ENCODE results near the gene NHEJ1. TPM values are rescaled to one million over a fixed set of nuclear protein-coding genes. Genes with fewer than 3 reads are reported as not detected.
A peak's percentile ranks its signal among the peaks of the same experiment; 100 is the strongest.

The NHEJ1 gene
- total and polyA plus RNA-seq, 12 donors = 3.8 to 12.0 (median 7.1) TPM

DNA sequence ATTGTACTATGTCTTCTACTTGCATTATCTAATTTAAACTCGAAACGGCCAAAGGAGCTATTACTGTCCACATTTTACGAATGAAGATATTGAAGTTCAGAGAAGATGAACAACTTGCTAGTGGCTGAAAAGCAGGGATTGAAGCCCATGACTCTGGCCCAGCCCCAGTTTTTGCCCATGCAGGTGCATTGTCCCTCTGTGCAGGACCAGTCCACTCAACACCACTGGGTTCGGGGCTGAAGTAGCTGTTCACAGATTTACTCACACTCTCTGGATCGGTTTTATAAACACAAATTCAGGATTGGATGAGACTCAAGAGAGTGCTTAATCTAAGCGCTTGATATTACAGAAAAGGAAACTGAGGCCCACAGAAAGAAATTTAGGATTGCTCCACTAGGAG is 98.5 kb downstream of the NHEJ1 start:
- peaks cover 33 to 75% (median 68%) of the 10 kb centered on the region in 7 donors for H3K27me3 ChIP-seq
- 64 to 68% methylated on average over 6 of the region's 6 CpGs for WGBS, 2 donors

DNA sequence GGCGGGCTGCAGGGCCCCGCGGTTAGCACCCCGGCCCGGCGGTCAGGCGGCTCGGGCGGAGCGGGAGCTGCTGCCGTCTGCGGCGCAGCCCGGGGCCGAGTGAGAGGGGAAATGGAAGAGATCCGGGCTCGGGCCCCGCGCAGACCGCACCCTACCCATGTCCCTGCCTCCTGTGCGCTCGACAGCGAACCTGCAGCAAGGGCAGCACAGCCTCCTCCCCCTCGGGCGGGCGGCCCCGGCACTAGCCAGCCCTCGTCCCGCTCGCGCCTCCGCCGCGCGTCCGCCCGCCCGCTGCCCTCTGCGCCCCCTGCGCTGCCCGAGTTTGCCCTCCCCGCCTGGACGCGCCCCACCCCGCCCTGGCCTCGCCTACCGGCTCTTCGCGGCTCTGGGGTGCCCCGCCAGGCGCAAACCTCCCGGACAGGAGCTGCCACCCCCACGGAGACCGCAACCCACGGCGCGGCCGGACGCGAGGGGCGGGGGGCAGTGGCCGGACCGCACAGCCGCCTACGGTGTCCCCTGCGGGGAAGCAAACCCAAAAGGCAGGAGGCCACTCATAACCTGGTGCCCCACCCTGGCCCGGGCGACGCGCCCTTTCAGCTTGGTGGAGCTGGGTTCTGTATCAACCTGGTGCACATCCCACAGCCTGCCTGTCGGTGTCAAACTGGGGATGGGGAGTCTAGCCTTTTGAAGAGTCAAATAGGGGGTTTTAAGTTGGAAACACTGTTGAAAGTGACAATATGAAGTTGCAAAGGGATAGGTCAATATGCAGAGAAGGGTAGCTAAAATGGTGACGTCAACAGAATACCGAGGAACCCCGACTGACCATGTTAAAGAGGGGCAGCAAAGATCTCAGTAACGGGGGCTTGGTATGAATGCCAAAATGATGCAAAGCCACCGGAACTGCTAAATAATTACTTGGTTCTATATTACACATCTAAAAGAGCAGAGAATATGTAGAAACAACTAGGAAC is 99.5 kb downstream of the NHEJ1 start, which contains the start of gene IHH:
Gene IHH, minus strand, starts transcription at position 101 of the 971 bp plus-strand sequence. CDS start 454 bp downstream, outside the sequence.
- DNase-seq (no peak), ATAC-seq (no peak)
- Histone ChIP-seq H3K9me3 (no peaks in the 10 kb centered on the region), H3K4me1 (peaks cover 27 to 40% (median 37%) of the 10 kb centered on the region in 9 donors), H3K27me3 (peaks cover 39 to 85% (median 77%) of the 10 kb centered on the region in 7 donors), H3K36me3 (no peaks in the 10 kb centered on the region), H3K27ac (no peak within 1 kb of the TSS), H3K4me3 (peak within 1 kb of the TSS in 9 of 10 donors; percentile 13 to 43 (median 28))
- TF ChIP-seq, protein P1, sequence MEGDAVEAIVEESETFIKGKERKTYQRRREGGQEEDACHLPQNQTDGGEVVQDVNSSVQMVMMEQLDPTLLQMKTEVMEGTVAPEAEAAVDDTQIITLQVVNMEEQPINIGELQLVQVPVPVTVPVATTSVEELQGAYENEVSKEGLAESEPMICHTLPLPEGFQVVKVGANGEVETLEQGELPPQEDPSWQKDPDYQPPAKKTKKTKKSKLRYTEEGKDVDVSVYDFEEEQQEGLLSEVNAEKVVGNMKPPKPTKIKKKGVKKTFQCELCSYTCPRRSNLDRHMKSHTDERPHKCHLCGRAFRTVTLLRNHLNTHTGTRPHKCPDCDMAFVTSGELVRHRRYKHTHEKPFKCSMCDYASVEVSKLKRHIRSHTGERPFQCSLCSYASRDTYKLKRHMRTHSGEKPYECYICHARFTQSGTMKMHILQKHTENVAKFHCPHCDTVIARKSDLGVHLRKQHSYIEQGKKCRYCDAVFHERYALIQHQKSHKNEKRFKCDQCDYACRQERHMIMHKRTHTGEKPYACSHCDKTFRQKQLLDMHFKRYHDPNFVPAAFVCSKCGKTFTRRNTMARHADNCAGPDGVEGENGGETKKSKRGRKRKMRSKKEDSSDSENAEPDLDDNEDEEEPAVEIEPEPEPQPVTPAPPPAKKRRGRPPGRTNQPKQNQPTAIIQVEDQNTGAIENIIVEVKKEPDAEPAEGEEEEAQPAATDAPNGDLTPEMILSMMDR (IDR thresholded peaks at IDR 0.05) = no peak
- intact Hi-C loops (cut with DNase I) = loop anchor here in 1 of 10 donors (2.0 kb wide), 1 partner anchor 44 kb away; no protein-coding TSS in a partner anchor
- 1 to 2% methylated on average over 70 to 75 of the region's 76 CpGs for WGBS, 2 donors

More for the DNA sequence above, 98.5 kb downstream of the NHEJ1 start:
- no peak for DNase-seq
- Histone ChIP-seq H3K27ac (no peak overlapping the region), H3K36me3 (no peaks in the 10 kb centered on the region), H3K4me1 (peaks cover 27 to 40% (median 37%) of the 10 kb centered on the region in 9 donors), H3K4me3 (no peak overlapping the region), H3K9me3 (no peaks in the 10 kb centered on the region)
- no peak for ATAC-seq
- intact Hi-C loops (cut with DNase I) = no loop called here
- TF ChIP-seq, protein P1 (IDR thresholded peaks at IDR 0.05) = no peak

DNA sequence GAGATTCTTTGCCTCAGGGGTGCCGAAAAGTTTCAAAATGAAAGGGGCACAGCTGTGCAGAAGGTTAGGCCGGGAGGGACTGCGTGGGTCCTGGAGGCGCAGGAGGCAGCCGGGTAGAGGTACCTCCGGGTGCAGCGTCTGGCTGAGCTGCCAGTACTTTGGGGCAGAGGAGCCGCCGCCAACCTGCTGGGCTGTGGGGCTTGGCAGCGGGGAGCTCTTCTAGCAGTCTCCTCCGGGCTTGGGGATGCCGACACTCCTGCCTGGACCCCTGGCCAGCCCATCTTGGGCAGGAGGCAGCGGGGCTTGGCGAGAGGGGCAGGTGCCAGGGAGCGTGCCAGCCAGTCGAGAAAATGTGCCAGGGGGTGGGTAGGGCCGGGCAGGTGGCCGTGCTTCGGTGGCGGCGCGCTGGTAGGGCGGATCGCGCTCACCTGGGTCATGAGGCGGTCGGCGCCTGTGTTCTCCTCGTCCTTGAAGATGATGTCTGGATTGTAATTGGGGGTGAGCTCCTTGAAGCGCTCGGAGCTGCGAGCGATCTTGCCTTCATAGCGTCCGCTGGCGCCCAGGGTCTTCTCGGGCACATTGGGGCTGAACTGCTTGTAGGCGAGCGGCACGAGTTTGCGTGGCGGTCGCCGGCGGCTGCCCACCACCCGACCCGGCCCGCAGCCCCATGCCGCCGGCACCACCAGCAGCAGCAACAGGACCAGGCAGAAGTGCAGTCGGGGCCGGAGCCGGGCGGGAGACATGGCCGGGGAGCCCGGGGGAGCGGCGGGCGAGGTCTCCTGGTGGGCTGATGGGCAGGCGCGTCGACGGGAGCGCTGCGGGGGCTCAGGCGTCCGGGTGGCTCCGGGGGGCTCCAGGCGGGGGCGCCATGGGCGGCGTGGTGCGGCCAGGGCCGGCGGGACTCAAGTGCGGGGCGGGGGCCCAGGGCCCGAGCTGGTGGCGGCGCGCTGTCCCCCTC is 100.6 kb downstream of the NHEJ1 start:
- no peak overlapping the region for H3K27ac ChIP-seq
- H3K36me3 ChIP-seq = no peaks in the 10 kb centered on the region
- H3K27me3 ChIP-seq = peaks cover 39 to 96% (median 84%) of the 10 kb centered on the region in 7 donors
- WGBS, 2 donors = 4 to 5% methylated on average over 62 to 81 of the region's 81 CpGs
- ATAC-seq = no peak
- intact Hi-C loops (cut with DNase I) = loop anchor here (1.0 to 10.0 kb wide), 12 partner anchors 45 to 245 kb away; partner anchors contain the start of gene PTPRN (in 1 of the 10)
- TF ChIP-seq, protein P1 (IDR thresholded peaks at IDR 0.05) = no peak
- H3K9me3 ChIP-seq = no peaks in the 10 kb centered on the region
- no peak for DNase-seq
- peak overlapping the region in 7 of 10 donors; percentile 5 to 33 (median 19) for H3K4me3 ChIP-seq
- peaks cover 27 to 40% (median 37%) of the 10 kb centered on the region in 9 donors for H3K4me1 ChIP-seq

All from heart right ventricle (tissue), 16 donors.